Measurements from ENCODE around the gene EPHA6.

The EPHA6 gene

DNA sequence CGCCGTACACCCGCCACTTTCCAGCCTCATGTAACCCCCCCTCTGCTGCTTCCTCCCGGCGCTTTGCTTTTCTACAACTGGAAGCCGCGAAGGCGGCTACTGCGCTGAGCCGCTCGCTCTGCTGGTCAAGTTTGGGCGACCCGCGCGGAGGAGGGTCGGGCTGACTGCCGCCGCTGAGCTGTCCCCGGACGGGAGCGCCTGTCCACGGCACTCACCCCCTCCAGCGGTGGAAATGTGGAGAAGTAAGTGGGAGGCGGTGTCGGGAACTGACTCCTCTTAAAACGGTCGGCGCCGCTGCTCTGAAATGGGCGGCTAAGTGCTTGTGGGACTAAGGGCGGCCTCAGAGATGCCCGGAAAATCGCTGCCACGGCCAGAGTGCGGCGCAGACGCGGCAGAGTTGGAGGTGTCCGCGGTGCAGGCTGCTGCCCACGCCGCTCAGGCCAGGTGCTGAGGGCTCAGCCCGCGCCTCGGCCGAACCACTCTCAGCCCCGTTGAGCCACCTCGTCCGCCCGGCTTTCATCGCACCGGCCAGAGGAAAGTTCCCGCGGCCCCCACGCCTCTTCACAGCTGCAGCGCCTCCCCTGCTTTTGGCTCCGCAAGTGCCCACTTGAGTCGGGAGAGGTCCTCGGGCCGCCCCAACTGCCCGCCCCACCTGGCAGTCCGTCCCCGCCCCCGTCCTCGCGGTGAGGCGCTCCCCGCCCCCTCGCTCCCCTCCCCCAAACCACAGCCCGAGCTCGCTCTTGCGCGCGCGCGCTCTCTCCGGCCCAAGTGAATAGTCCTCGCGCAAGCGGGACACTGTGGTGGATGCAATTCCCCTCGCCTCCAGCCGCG, at the start of gene EPHA6:
EPHA6 (plus strand) TSS at position 775 of the 831 bp plus-strand sequence.
- DNase-seq = peak; percentile 58

- no peak for DNase-seq
Measured at GRCh38 chr3:96776818-96777217, 37.6 kb upstream of the EPHA6 start.

GRCh38 chr3:96779810-96780209, 34.6 kb upstream of the EPHA6 start:
- no peak for DNase-seq

- DNase-seq = no peak
Measured at GRCh38 chr3:96796101-96796500, 18.3 kb upstream of the EPHA6 start.

DNA sequence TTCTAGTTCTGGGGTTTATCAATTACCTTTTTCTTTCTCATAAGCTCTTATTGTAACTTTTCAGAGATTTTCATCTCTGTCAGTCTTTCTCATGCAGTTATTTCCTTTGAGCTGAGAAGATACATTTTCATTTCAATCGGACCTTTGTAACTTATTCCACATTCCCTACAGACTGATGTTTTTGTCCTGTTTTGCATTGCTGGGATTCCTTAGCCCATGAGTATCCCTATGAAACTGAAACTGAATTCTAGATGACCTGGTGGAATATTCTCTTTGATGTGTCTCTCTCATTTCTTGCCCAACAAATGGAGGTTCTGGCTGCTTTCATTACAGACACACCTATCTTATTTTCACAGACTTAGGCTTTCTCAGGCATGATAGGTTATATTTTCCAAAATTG, 10.5 kb upstream of the EPHA6 start:
- no peak for DNase-seq

DNA sequence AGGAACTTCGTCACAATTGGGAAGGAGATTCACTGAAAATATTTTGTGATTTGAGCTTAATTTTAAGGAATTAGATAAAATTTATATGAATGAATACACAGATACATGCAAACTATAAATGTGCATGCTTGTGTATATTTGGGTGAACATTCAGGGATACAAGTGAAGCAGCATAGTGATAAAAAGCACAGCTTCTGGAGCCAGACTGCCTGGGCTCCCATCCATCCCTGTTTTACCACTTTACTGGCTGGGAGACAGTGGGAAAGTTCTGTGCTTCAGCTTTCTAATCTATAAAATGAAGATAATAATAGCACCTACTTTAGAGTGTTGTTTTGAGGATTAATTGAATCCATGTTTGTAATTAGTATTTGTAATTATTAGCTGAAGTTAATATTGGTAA, 8.1 kb upstream of the EPHA6 start:
- no peak for DNase-seq

DNA sequence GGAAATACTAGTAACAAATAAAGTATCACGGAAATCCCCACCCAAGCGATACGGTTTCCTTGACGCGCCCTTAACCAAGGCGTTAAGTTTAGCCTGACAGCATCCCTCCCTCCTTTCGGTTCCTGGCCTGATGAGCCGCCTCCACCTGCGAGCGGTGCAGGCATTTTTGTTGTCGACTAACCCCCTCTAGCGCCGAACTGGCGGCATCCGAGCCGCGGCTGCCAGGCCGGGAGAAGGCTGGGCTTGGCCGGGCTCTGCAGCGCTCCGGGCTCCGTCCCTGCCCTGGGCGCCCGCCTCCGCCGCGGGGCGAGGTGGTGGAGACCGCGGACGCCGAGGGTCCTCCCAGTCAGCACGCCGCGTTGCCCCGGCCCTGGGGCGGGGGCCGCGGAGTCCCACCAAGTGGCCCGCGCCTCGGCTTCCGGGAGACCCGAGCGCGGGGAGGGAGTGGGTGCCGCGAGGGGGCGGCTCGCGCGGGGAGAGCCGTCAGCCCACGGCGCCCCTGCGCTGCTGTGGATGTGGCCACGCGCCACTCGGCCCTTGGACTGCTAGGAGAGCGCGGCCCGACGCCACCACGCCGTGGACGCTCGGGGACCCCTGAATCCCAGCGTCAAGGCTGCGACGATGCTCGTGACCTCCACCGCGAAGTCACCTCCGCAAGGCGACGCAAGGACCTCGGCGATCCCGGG, 1.1 kb upstream of the EPHA6 start:
- peak; percentile 77 for DNase-seq

GRCh38 chr3:96814651-96815567, 515 bp downstream of the EPHA6 start:
- DNase-seq = peak; percentile 4

GRCh38 chr3:96831175-96831574, 16.8 kb downstream of the EPHA6 start:
- no peak for DNase-seq

- no peak for DNase-seq
Measured at GRCh38 chr3:96833301-96833700, 18.9 kb downstream of the EPHA6 start.

DNA sequence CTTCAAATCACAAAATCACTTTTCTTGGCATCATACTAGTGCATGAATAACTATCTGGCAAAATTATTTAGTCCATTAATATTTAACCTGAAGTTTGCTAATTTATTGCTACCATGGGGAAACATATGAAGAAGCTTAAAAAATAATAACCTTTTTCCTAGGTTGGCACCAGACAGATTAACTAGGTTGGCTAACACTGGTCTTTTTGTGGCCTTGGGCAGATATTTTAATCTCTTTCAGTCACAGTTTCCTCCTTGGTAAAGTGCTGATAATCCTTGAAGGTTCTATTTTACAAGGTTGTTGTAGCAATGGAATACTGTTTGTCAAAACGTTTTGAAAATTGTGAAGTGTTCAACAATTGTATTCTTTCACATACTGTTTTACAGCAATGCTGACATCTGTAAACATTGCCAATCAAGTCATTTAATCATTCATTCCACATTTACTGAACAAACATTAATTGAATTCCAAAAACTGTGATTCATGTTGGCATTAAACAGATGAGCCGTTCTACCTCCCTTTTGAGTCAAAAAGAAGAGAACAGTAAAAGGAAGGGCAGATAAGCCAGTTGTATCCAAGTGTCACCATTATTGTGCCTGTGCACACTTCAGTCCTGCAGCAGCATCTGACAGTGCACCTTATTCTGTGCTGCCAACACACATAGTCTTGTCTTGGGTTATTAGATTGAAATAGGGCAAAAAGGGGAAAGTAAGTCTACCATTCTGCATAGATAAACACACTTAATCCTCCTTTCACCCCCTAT, 21.9 kb downstream of the EPHA6 start:
- no peak for DNase-seq

GRCh38 chr3:96843505-96844203, 29.3 kb downstream of the EPHA6 start:
- DNase-seq = peak; percentile 4

GRCh38 chr3:96844204-96844514, 29.8 kb downstream of the EPHA6 start:
- no peak for DNase-seq

GRCh38 chr3:96852849-96853248, 38.5 kb downstream of the EPHA6 start:
- no peak for DNase-seq

- no peak for DNase-seq
Measured at GRCh38 chr3:96860882-96861281, 46.5 kb downstream of the EPHA6 start.

DNA sequence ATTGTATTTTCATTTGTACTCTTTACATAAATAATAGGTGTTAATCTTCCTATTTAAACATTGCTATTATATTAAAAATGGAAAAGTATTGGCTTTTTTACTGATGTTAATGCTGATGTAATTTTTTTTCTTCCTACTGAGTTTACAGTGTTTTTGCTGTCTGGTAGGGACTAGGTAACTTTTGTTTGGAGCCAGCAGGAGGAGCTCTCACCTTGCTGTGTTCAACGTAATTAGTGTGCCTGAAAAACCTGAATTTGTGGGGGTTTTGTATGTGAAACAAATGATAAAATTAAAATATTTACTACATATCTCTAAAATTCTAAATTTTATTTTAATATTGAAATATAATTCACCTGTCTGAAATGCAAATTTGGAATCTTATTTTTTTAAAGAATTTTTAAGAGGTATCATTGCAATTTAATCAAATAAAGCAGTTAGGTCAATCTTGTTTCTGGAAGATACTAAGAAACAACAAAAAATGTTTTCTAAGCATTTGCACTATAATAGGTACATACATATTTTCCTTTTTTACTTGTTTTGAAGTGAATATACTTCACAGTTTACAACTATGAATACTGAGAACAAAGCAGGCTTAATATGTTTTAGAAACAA, 48.8 kb downstream of the EPHA6 start:
- peak; percentile 59 for DNase-seq

- DNase-seq = no peak
Measured at GRCh38 chr3:96865605-96866004, 51.2 kb downstream of the EPHA6 start.

GRCh38 chr3:96869316-96869715, 54.9 kb downstream of the EPHA6 start:
- DNase-seq = no peak

- no peak for DNase-seq
Measured at GRCh38 chr3:96877510-96877909, 63.1 kb downstream of the EPHA6 start.

GRCh38 chr3:96900031-96900430, 85.6 kb downstream of the EPHA6 start:
- no peak for DNase-seq

DNA sequence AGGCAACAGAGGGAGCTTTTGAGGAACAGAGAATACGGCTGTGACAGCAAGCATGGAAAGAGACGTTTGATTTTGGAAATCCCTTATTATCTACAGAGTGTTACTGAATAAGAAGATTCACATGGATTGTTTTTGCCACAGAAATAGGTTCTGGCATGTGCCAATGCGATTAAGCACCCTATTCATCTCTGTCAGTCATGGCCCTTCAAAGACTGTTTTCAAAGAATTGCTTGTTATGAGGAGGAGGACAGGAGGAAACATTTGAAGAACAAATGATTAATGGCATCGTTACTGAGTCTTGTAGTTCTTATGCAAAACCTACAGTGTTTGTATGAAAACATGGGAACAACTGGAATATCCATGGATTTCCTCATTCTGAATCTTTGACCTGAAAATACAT, 86.2 kb downstream of the EPHA6 start:
- DNase-seq = no peak

DNA sequence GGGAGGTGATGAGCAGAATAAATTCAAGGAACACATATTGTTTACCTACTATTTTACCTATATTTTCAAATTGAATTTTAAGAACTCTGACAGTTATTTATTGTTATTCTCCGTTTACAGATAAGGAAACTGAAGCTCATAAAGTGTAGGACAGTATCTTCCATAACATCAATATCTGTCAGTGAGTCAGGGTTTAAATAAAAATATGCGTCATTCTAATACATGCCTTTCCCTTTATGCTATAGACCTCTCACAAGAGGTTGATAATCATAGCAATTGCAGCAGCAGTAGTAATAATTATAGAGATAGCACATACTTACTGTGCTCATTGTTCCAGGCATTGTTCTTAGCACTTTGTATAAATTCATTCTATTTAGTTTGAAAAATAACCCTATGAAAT, 101.1 kb downstream of the EPHA6 start:
- no peak for DNase-seq

All from NCI-H69 (cell line).